PFSK-1 (cell line): ENCODE results near the gene POMT1.

ENCODE experiments used
- FOXP2 ChIP-seq: optimal IDR thresholded peaks from 2 replicates; pipeline ENCODE3; 2011; ENCODE audit warnings: borderline replicate concordance, control low read depth, inconsistent platforms; ENCODE audit not compliant: insufficient read depth; ENCODE audit errors: extremely low read length, extremely low read depth
- POLR2AphosphoS5 ChIP-seq: IDR thresholded peaks from 2 replicates; pipeline ENCODE4 v1.6.1; 2012; ENCODE audit warnings: low read depth, mild to moderate bottlenecking, control low read depth, low read length, moderate library complexity
- SIN3A ChIP-seq: IDR thresholded peaks from 2 replicates; pipeline ENCODE4 v1.6.1; 2012; ENCODE audit warnings: mild to moderate bottlenecking, low read length, moderate library complexity, borderline replicate concordance; ENCODE audit not compliant: insufficient read depth
- TAF1 ChIP-seq: IDR thresholded peaks from 2 replicates; pipeline ENCODE4 v1.6.1; 2012; ENCODE audit warnings: low read length, control low read depth, borderline replicate concordance; ENCODE audit not compliant: insufficient read depth
- TF ChIP-seq, protein P1 (sequence below), 2 experiments: IDR thresholded peaks; 2 replicates each; pipeline versions ENCODE4 v1.6.1 to v1.8.0; 2011 to 2012; ENCODE audit warnings: low read depth in 2 of 2, low read length in 2 of 2, control low read depth in 1 of 2, inconsistent platforms in 1 of 2, mild to moderate bottlenecking in 1 of 2, moderate library complexity in 1 of 2; ENCODE audit not compliant: insufficient read depth in 1 of 2

Gene POMT1

DNA sequence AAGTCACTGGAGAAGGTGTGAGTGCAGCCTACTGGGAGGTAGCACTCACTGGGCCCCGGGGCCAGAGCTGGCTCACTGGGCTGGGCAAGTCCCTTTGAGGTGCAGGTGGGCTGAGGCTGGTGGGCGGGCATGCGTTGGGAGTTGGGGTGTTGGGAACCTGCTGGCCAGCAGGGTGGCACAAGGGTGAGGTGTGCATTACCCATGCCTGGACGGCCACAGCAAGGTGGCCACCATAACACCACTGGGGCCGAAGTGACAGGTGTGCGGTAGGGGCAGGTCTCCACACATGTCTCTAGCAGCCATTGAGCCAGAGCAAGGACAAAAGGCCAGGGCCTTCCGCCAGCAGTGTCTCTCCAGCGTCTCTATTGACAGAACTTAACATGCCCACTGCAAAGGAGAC, 65.2 kb downstream of the POMT1 start:
- TF ChIP-seq SIN3A, result no peak
- TF ChIP-seq, protein P1, sequence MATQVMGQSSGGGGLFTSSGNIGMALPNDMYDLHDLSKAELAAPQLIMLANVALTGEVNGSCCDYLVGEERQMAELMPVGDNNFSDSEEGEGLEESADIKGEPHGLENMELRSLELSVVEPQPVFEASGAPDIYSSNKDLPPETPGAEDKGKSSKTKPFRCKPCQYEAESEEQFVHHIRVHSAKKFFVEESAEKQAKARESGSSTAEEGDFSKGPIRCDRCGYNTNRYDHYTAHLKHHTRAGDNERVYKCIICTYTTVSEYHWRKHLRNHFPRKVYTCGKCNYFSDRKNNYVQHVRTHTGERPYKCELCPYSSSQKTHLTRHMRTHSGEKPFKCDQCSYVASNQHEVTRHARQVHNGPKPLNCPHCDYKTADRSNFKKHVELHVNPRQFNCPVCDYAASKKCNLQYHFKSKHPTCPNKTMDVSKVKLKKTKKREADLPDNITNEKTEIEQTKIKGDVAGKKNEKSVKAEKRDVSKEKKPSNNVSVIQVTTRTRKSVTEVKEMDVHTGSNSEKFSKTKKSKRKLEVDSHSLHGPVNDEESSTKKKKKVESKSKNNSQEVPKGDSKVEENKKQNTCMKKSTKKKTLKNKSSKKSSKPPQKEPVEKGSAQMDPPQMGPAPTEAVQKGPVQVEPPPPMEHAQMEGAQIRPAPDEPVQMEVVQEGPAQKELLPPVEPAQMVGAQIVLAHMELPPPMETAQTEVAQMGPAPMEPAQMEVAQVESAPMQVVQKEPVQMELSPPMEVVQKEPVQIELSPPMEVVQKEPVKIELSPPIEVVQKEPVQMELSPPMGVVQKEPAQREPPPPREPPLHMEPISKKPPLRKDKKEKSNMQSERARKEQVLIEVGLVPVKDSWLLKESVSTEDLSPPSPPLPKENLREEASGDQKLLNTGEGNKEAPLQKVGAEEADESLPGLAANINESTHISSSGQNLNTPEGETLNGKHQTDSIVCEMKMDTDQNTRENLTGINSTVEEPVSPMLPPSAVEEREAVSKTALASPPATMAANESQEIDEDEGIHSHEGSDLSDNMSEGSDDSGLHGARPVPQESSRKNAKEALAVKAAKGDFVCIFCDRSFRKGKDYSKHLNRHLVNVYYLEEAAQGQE (IDR thresholded peaks at IDR 0.05; ENCODE audit: insufficient read depth in 1 of 2, low read depth in 2 of 2, low read length in 2 of 2), result no peak
- TF ChIP-seq POLR2AphosphoS5, result no peak
- TF ChIP-seq TAF1, result no peak
- no peak for TF ChIP-seq FOXP2
